ENCODE measurements around the gene CX3CL1. TPM values are rescaled to one million over a fixed set of nuclear protein-coding genes. Genes with fewer than 3 reads are reported as not detected.

The CX3CL1 gene
- total and polyA plus RNA-seq, 2 of the 13 experiments (the other 11 are each of a cell fraction or from before 2014, with no cell fraction given): 57.3 to 60.8 TPM

DNA sequence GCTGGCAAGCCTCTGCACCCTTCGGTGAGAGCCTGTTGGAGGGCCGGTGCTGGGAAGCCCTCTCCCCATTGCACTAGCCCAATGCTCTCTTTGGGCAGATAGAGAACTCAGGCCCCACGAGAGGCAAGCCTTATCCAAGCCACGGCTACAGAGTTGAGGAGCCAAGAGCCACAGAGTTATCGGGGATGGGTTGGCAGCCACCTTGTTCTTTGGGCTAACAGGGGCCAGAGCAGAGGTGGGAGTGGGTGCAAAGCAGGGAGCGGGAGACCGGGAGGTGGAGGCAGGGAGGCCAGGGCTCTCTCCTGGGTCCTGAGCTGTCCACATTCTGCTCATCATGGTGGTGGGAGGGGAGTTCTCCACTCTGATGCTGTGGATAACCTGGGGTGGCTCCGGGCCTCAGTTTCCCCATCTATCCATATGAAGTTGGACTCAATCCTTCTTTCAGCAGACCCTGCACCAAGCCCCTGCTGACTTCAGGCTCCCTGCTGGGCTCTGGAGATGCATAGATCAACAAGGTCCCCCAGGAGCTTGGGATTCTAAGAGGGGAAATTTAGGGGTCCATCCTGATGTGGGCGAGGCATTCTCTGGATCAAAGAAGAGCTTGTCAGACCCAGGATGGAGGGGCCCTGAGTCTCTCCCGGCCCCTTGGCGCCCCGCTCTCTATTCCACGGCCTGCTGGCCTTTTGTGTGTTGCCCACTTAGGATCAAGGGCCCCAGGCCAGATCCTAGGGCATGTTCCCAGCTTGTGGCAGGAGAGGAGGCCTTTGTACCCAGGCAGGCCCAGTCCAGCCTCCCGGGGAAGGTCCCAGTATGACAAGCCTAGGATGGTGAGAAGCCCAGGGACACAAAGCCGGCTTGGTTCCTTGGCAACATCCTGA is 557 bp upstream of the CX3CL1 start (continued):
- TF ChIP-seq, protein P1, sequence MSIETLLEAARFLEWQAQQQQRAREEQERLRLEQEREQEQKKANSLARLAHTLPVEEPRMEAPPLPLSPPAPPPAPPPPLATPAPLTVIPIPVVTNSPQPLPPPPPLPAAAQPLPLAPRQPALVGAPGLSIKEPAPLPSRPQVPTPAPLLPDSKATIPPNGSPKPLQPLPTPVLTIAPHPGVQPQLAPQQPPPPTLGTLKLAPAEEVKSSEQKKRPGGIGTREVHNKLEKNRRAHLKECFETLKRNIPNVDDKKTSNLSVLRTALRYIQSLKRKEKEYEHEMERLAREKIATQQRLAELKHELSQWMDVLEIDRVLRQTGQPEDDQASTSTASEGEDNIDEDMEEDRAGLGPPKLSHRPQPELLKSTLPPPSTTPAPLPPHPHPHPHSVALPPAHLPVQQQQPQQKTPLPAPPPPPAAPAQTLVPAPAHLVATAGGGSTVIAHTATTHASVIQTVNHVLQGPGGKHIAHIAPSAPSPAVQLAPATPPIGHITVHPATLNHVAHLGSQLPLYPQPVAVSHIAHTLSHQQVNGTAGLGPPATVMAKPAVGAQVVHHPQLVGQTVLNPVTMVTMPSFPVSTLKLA (IDR thresholded peaks at IDR 0.05): no peak
- TF ChIP-seq MIER2 (CRISPR knock-in tag; IDR thresholded peaks at IDR 0.05) (no peak), MED8 (CRISPR knock-in tag; IDR thresholded peaks at IDR 0.05; ENCODE audit: insufficient replicate concordance) (peak; percentile 15), ZNF232 (CRISPR knock-in tag; IDR thresholded peaks at IDR 0.05; ENCODE audit: borderline replicate concordance) (no peak), ZNF790 (CRISPR knock-in tag; IDR thresholded peaks at IDR 0.05; ENCODE audit: borderline replicate concordance) (peak; percentile 77; the same call in 1 of the 2 replicates), HDAC1 (CRISPR knock-in tag; IDR thresholded peaks at IDR 0.05) (no peak), HNF4A (CRISPR knock-in tag; IDR thresholded peaks at IDR 0.05) (no peak), ZNF703 (CRISPR knock-in tag; IDR thresholded peaks at IDR 0.05; ENCODE audit: borderline replicate concordance) (no peak), FOXP1 (IDR thresholded peaks at IDR 0.05) (no peak), FOXP1 (CRISPR knock-in tag; IDR thresholded peaks at IDR 0.05) (no peak), ZNF337 (CRISPR knock-in tag; IDR thresholded peaks at IDR 0.05; ENCODE audit: borderline replicate concordance, low read depth) (no peak), ZNF7 (CRISPR knock-in tag; IDR thresholded peaks at IDR 0.05) (no peak), NR2F6 (IDR thresholded peaks at IDR 0.05) (no peak), NR2F6 (CRISPR knock-in tag; IDR thresholded peaks at IDR 0.05) (peak; percentile 1; the same call in 1 of the 2 replicates), ZFY (CRISPR knock-in tag; IDR thresholded peaks at IDR 0.05) (peak; percentile 67), GABPA (IDR thresholded peaks at IDR 0.05; ENCODE audit: low read depth, low read length) (no peak), GABPA (CRISPR knock-in tag; IDR thresholded peaks at IDR 0.05; ENCODE audit: low read depth) (no peak), ZNF251 (CRISPR knock-in tag; IDR thresholded peaks at IDR 0.05) (no peak), ZNF274 (CRISPR knock-in tag; IDR thresholded peaks at IDR 0.05) (no peak), TBP (CRISPR knock-in tag; IDR thresholded peaks at IDR 0.05) (no peak), NFYC (CRISPR knock-in tag; IDR thresholded peaks at IDR 0.05) (no peak), XBP1 (CRISPR knock-in tag; IDR thresholded peaks at IDR 0.05) (no peak), ZNF17 (CRISPR knock-in tag; IDR thresholded peaks at IDR 0.05) (no peak; the same call in 1 of the 2 replicates), KDM1A (CRISPR knock-in tag; IDR thresholded peaks at IDR 0.05) (no peak), KLF9 (CRISPR knock-in tag; IDR thresholded peaks at IDR 0.05; ENCODE audit: low read depth) (no peak), SNAI1 (CRISPR knock-in tag; IDR thresholded peaks at IDR 0.05; ENCODE audit: borderline replicate concordance) (no peak; the same call in 1 of the 2 replicates), HES4 (CRISPR knock-in tag; IDR thresholded peaks at IDR 0.05; ENCODE audit: borderline replicate concordance) (no peak; the same call in 1 of the 2 replicates), MATR3 (CRISPR knock-in tag; IDR thresholded peaks at IDR 0.05) (no peak)
- TF ChIP-seq, protein P2, sequence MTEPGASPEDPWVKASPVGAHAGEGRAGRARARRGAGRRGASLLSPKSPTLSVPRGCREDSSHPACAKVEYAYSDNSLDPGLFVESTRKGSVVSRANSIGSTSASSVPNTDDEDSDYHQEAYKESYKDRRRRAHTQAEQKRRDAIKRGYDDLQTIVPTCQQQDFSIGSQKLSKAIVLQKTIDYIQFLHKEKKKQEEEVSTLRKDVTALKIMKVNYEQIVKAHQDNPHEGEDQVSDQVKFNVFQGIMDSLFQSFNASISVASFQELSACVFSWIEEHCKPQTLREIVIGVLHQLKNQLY (CRISPR knock-in tag; IDR thresholded peaks at IDR 0.05): peak; percentile 37; the same call in 1 of the 2 replicates
- TF ChIP-seq, protein P3, sequence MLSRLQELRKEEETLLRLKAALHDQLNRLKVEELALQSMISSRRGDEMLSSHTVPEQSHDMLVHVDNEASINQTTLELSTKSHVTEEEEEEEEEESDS (CRISPR knock-in tag; IDR thresholded peaks at IDR 0.05; ENCODE audit: borderline replicate concordance): 0 out of 2 replicates have a peak, but pooled peaks have one; percentile 66

Data from HepG2 (cell line).